K562 (cell line): Measurements from ENCODE around the gene UGT1A3. TPM values are rescaled to one million over a fixed set of nuclear protein-coding genes. Genes with fewer than 3 reads are reported as not detected.

ENCODE experiments used
- NEUROD1 ChIP-seq: fragments of 150-350 bp; IDR thresholded peaks from 2 replicates; pipeline ENCODE4 v1.6.1; 2014; ENCODE audit warnings: borderline replicate concordance, low read length, low read depth; ENCODE audit not compliant: partially characterized antibody
- POLR2AphosphoS2 ChIP-seq: IDR thresholded peaks from 2 replicates; pipeline ENCODE4 v1.6.1; 2012; ENCODE audit warnings: low read length, improper control_type of control experiment
- RREB1 ChIP-seq: fragments of 250-450 bp; sonication (Bioruptor Pico); IDR thresholded peaks from 2 replicates; pipeline ENCODE4 v1.4.0; 2020
- SIX5 ChIP-seq, 2 experiments: IDR thresholded peaks; 2 replicates each; pipeline ENCODE4 v1.6.1; 2011; ENCODE audit warnings: low read length in 2 of 2, borderline replicate concordance in 1 of 2, low read depth in 1 of 2, mild to moderate bottlenecking in 1 of 2, moderate library complexity in 1 of 2; ENCODE audit not compliant: insufficient read depth in 1 of 2
- ZBTB17 ChIP-seq: fragments of 450-650 bp; formaldehyde crosslinking; IDR thresholded peaks from 2 replicates; pipeline ENCODE4 v1.4.0; 2020; ENCODE audit warnings: mild to moderate bottlenecking
- ZNF282 ChIP-seq: sonication (generic); formaldehyde crosslinking; IDR thresholded peaks from 2 replicates; pipeline ENCODE4 v1.8.1; 2023; ENCODE audit warnings: missing genetic modification reagents
- polyA plus RNA-seq, 8 experiments: library from polyadenylated mRNA; depleted of rRNA in 4 of 8; stranded (reverse) in 5 of 8; unstranded in 3 of 8; fragments of >200 nt; fragmentation: Nextera tagmentation in 2 of 8; fragmentation: Illumina TruSeq in 1 of 8; extraction: Ambion mirVana in 2 of 8; extraction: Trizol in 1 of 8; gene quantifications; 2 replicates each; pipeline versions ENCODE4 v1.2.1 to v1.2.3, GENCODE V29; 2011 to 2014; ENCODE audit warnings: inconsistent platforms in 1 of 8, missing spikeins in 1 of 8
- total RNA-seq, 7 experiments: library from RNA; depleted of rRNA in 6 of 7; stranded (reverse); fragments of >200 nt in 6 of 7; fragmentation: Illumina TruSeq in 2 of 7; extraction: Trizol in 2 of 7; gene quantifications; 2 replicates each; pipeline versions ENCODE4 v1.2.1 to v1.2.3, GENCODE V29; 2011 to 2021; ENCODE audit warnings: low replicate concordance in 1 of 7

The UGT1A3 gene
- total and polyA plus RNA-seq, 9 of the 15 experiments (the other 6 are each of a cell fraction or from before 2014, with no cell fraction given): not detected

GRCh38 chr2:233764761-233765160, 35.9 kb downstream of the UGT1A3 start (continued):
- TF ChIP-seq RREB1 (CRISPR knock-in tag) (no peak), ZBTB17 (no peak), SIX5 (IDR thresholded peaks at IDR 0.05; ENCODE audit: borderline replicate concordance in 1 of 2, insufficient read depth in 1 of 2, low read depth in 1 of 2, low read length in 2 of 2) (no peak), ZNF282 (CRISPR knock-in tag) (no peak), POLR2AphosphoS2 (no peak), NEUROD1 (no peak)
